HCT116 (cell line): ENCODE results near the gene GNG12. TPM values are rescaled to one million over a fixed set of nuclear protein-coding genes. Genes with fewer than 3 reads are reported as not detected.

Experiments
- ATAC-seq: fragments of 200-7000 bp; cut with Tn5 transposase; 2 replicates; pipeline ENCODE4 v1.9.1; 2020; ENCODE audit warnings: mild to moderate bottlenecking, moderate library complexity
- BruUV-seq: library from RNA; stranded (reverse); fragments of 400-500 nt; replicated peaks from 2 replicates; lab custom pipeline; 2021; lab: Mats Ljungman, UMichigan
- CTCF ChIA-PET: fragments of 300-600 bp; sonication (Branson Sonifier 250); formaldehyde crosslinking; loops from one replicate; lab custom pipeline; 2021; ENCODE audit warnings: antibody characterized with exemption; lab: Charles Lee
- POLR2A ChIA-PET: fragments of 300-600, 350-600 bp; sonication (Branson Sonifier 250); formaldehyde crosslinking; loops from one replicate; lab custom pipeline; 2021; ENCODE audit warnings: antibody characterized with exemption; lab: Charles Lee
- RAD21 ChIA-PET, 2 experiments: fragments of 300-600 bp; sonication (Branson Sonifier 250); formaldehyde crosslinking; loops; one replicate each; lab custom pipeline; 2023; ENCODE audit warnings: low total read pairs in 2 of 2; ENCODE audit not compliant: uncharacterized antibody in 2 of 2, unreplicated experiment in 2 of 2, low non-redundant PET in 1 of 2; lab: Charles Lee
- DNase-seq: peaks from one replicate; pipeline ENCODE4 v3.0.0-alpha.2; 2010; ENCODE audit warnings: low read depth, low spot score
- H2AFZ ChIP-seq: fragments of 200-600 bp; shearing (Covaris generic), sonication (generic); 2 replicates; pipeline ENCODE4 v1.6.1; 2017; ENCODE audit warnings: low read depth, mixed run types, mixed read lengths, antibody characterized with exemption, low read length; ENCODE audit not compliant: poor library complexity, severe bottlenecking
- H3K27ac ChIP-seq: 2 replicates; pipeline ENCODE4 v1.5.1; 2012; ENCODE audit warnings: low read depth, low read length
- H3K27me3 ChIP-seq: fragments of 200-600 bp; sonication (generic); 2 replicates; pipeline ENCODE4 v1.6.1; 2016; ENCODE audit warnings: mixed run types, low read length, mixed read lengths; ENCODE audit not compliant: insufficient read depth
- H3K36me3 ChIP-seq, 2 experiments: fragments of 200-500 bp in 1 of 2; fragments of 200-600 bp in 1 of 2; sonication (Bioruptor generic) in 1 of 2; sonication (generic) in 1 of 2; 2 replicates each; pipeline versions ENCODE4 v1.5.1 to v1.6.1; 2014 to 2016; ENCODE audit warnings: low read length in 2 of 2, inconsistent platforms in 1 of 2, mixed read lengths in 1 of 2, mixed run types in 1 of 2; ENCODE audit not compliant: insufficient read depth in 2 of 2, control insufficient read depth in 1 of 2
- H3K4me1 ChIP-seq, 2 experiments: fragments of 200-600 bp in 1 of 2; sonication (generic) in 1 of 2; 2 replicates each; pipeline versions ENCODE4 v1.5.1 to v1.6.1; 2012 to 2017; ENCODE audit warnings: low read length in 2 of 2, inconsistent platforms in 1 of 2, mild to moderate bottlenecking in 1 of 2, mixed read lengths in 1 of 2, mixed run types in 1 of 2, moderate library complexity in 1 of 2; ENCODE audit not compliant: insufficient read depth in 2 of 2, control insufficient read depth in 1 of 2
- H3K4me2 ChIP-seq: fragments of 200-600 bp; sonication (generic); 2 replicates; pipeline ENCODE4 v1.6.1; 2017; ENCODE audit warnings: mixed run types, low read length, mixed read lengths
- H3K4me3 ChIP-seq, 2 experiments: fragments of 200-600 bp in 1 of 2; sonication (generic) in 1 of 2; replicated peaks in 1 of 2; 2 replicates each; pipeline ENCODE4 v1.5.1; 2011 to 2016; ENCODE audit warnings: low read length in 2 of 2, control low read depth in 1 of 2, low read depth in 1 of 2, mild to moderate bottlenecking in 1 of 2, mixed read lengths in 1 of 2, mixed run types in 1 of 2
- H3K79me2 ChIP-seq: fragments of 200-600 bp; sonication (generic); 2 replicates; pipeline ENCODE4 v1.6.1; 2017; ENCODE audit warnings: mild to moderate bottlenecking, mixed run types, low read length, moderate library complexity, mixed read lengths; ENCODE audit not compliant: insufficient read depth
- H3K9ac ChIP-seq: fragments of 200-600 bp; sonication (generic); 2 replicates; pipeline ENCODE4 v1.6.1; 2016; ENCODE audit warnings: low read length, mixed read lengths
- H3K9me2 ChIP-seq: fragments of 200-600 bp; sonication (generic), shearing (Covaris generic); 2 replicates; pipeline ENCODE4 v1.6.1; 2017; ENCODE audit warnings: mixed run types, mild to moderate bottlenecking, moderate library complexity; ENCODE audit not compliant: insufficient read depth
- H3K9me3 ChIP-seq, 2 experiments: fragments of 200-500 bp in 1 of 2; fragments of 200-600 bp in 1 of 2; sonication (Bioruptor generic) in 1 of 2; sonication (generic) in 1 of 2; 2 replicates each; pipeline ENCODE4 v1.6.1; 2014 to 2017; ENCODE audit warnings: low read length in 2 of 2, mixed read lengths in 2 of 2, inconsistent platforms in 1 of 2, low read depth in 1 of 2, mild to moderate bottlenecking in 1 of 2, mixed run types in 1 of 2, moderate library complexity in 1 of 2; ENCODE audit not compliant: control insufficient read depth in 1 of 2, insufficient read depth in 1 of 2
- H4K20me1 ChIP-seq: fragments of 200-600 bp; sonication (generic), shearing (Covaris generic); 2 replicates; pipeline ENCODE4 v1.6.1; 2017; ENCODE audit warnings: mixed run types, mild to moderate bottlenecking, moderate library complexity; ENCODE audit not compliant: insufficient read depth
- ATF3 ChIP-seq: IDR thresholded peaks from 2 replicates; pipeline ENCODE4 v1.6.1; 2012
- CBX3 ChIP-seq: IDR thresholded peaks from 2 replicates; pipeline ENCODE4 v1.6.1; 2012; ENCODE audit warnings: low read depth
- CTCF ChIP-seq, 3 experiments: fragments of 200-600 bp in 1 of 3; sonication (generic) in 1 of 3; IDR thresholded peaks in 2 of 3; conservative IDR thresholded peaks in 1 of 3; 2 replicates each; pipeline ENCODE4 v1.5.1; 2012 to 2017; ENCODE audit warnings: low read depth in 2 of 3, low read length in 2 of 3, antibody characterized with exemption in 1 of 3, borderline replicate concordance in 1 of 3, control low read depth in 1 of 3, mild to moderate bottlenecking in 1 of 3, mixed read lengths in 1 of 3, mixed run types in 1 of 3, moderate library complexity in 1 of 3; ENCODE audit not compliant: insufficient read depth in 1 of 3
- EZH2phosphoT487 ChIP-seq: fragments of 200-600 bp; IDR thresholded peaks from 2 replicates; pipeline ENCODE4 v1.6.1; 2018; ENCODE audit warnings: antibody characterized with exemption, borderline replicate concordance
- JUND ChIP-seq: IDR thresholded peaks from 2 replicates; pipeline ENCODE4 v1.6.1; 2012
- MAX ChIP-seq: IDR thresholded peaks from 2 replicates; pipeline ENCODE4 v1.6.1; 2012
- POLR2AphosphoS5 ChIP-seq: IDR thresholded peaks from 2 replicates; pipeline ENCODE4 v1.6.1; 2011; ENCODE audit warnings: mild to moderate bottlenecking, low read depth, low read length, moderate library complexity
- RAD21 ChIP-seq: IDR thresholded peaks from 2 replicates; pipeline ENCODE4 v1.6.1; 2012; ENCODE audit warnings: low read depth, mild to moderate bottlenecking
- REST ChIP-seq: IDR thresholded peaks from 2 replicates; pipeline ENCODE4 v1.6.1; 2012; ENCODE audit warnings: low read depth
- SIN3A ChIP-seq: IDR thresholded peaks from 2 replicates; pipeline ENCODE4 v1.6.1; 2012; ENCODE audit warnings: low read depth
- SP1 ChIP-seq: IDR thresholded peaks from 2 replicates; pipeline ENCODE4 v1.6.1; 2012; ENCODE audit warnings: low read depth
- SRF ChIP-seq: IDR thresholded peaks from 2 replicates; pipeline ENCODE4 v1.6.1; 2012; ENCODE audit warnings: low read depth
- TCF7L2 ChIP-seq: IDR thresholded peaks from 2 replicates; pipeline ENCODE4 v1.7.0; 2011; ENCODE audit warnings: borderline replicate concordance, inconsistent platforms; ENCODE audit not compliant: insufficient read depth, insufficient read length; ENCODE audit errors: extremely low read depth
- YY1 ChIP-seq: IDR thresholded peaks from 2 replicates; pipeline ENCODE4 v1.6.1; 2011; ENCODE audit warnings: low read length, low read depth, moderate library complexity, mild to moderate bottlenecking; ENCODE audit not compliant: insufficient replicate concordance; ENCODE audit errors: extremely low read depth
- ZFX ChIP-seq: fragments of 450-650 bp; IDR thresholded peaks from 2 replicates; pipeline ENCODE4 v1.6.1; 2017
- ZNF274 ChIP-seq: fragments of 200-500 bp; sonication (Bioruptor generic); IDR thresholded peaks from 2 replicates; pipeline ENCODE4 v1.6.1; 2014; ENCODE audit warnings: mild to moderate bottlenecking, low read depth, low read length, inconsistent platforms
- intact Hi-C: fragments of 100-400 bp; cut with micrococcal nuclease; formaldehyde crosslinking; loops from 2 replicates; pipeline ENCODE4 v1.10.0; 2022
- total RNA-seq: library from RNA; stranded (reverse); gene quantifications from one replicate; pipeline ENCODE4 v1.2.1, GENCODE V29; 2021; ENCODE audit not compliant: unreplicated experiment

GNG12 gene
- total RNA-seq, 1 experiment from 2014 or later, result 49.6 TPM

- TF ChIP-seq ZNF274, result no peak
- TF ChIP-seq, all 23 proteins: peak for 0
Observed at GRCh38 chr1:67791261-67791660, 42.0 kb downstream of the GNG12 start (continued).

- ChIA-PET RAD21 (no interaction called here), POLR2A (no interaction called here), CTCF (no interaction called here)
- no peak for ATAC-seq
- Histone ChIP-seq H3K27me3 (no peaks in the 10 kb centered on the region), H3K27ac (no peak overlapping the region), H3K79me2 (peaks cover 16% of the 10 kb centered on the region; the same call in 1 of the 2 replicates), H3K36me3 (no peaks in the 10 kb centered on the region), H3K9me3 (no peaks in the 10 kb centered on the region), H2AFZ (no peak overlapping the region), H3K4me1 (peaks cover 0 to 15% of the 10 kb centered on the region in 2 experiments; a peak in 1 of 4 replicates), H3K9ac (no peak overlapping the region), H4K20me1 (no peaks in the 10 kb centered on the region), H3K9me2 (no peaks in the 10 kb centered on the region), H3K4me3 (no peak overlapping the region), H3K4me2 (no peak overlapping the region)
- BruUV-seq, result no TSS peak
- intact Hi-C loops, result no loop called here
- DNase-seq, result no peak
- TF ChIP-seq CTCF (IDR thresholded peaks at IDR 0.05 in 2 of 3, conservative IDR thresholded peaks at IDR 0.05 in 1 of 3; ENCODE audit: borderline replicate concordance in 1 of 3, insufficient read depth in 1 of 3, low read depth in 2 of 3, low read length in 2 of 3) (no peak), SP1 (no peak), ATF3 (no peak), JUND (no peak), YY1 (no peak), ZFX (no peak), CBX3 (no peak), MAX (no peak), TCF7L2 (no peak), SRF (no peak), POLR2AphosphoS5 (no peak), EZH2phosphoT487 (no peak), RAD21 (no peak), REST (no peak), SIN3A (no peak), ZNF274 (no peak)
Observed at GRCh38 chr1:67790201-67790692, 43.0 kb downstream of the GNG12 start.
